PC-3 (cell line): ENCODE data around the gene RNF5. TPM values are rescaled to one million over a fixed set of nuclear protein-coding genes. Genes with fewer than 3 reads are reported as not detected.

Source experiments
- ATAC-seq: fragments of 200-7000 bp; cut with Tn5 transposase; 2 replicates; pipeline ENCODE4 v1.9.1; 2020; ENCODE audit warnings: mild to moderate bottlenecking, moderate library complexity
- BruUV-seq: library from RNA; stranded (reverse); fragments of 400-500 nt; replicated peaks from 2 replicates; lab custom pipeline; 2021; lab: Mats Ljungman, UMichigan
- CTCF ChIA-PET: fragments of 300-600 bp; sonication (Branson Sonifier 250); formaldehyde crosslinking; loops from one replicate; lab custom pipeline; 2022; ENCODE audit warnings: antibody characterized with exemption; lab: Charles Lee
- POLR2A ChIA-PET: fragments of 300-600 bp; sonication (Branson Sonifier 250); formaldehyde crosslinking; loops from one replicate; lab custom pipeline; 2022; ENCODE audit warnings: antibody characterized with exemption; ENCODE audit not compliant: unreplicated experiment; lab: Charles Lee
- DNase-seq: peaks from one replicate; pipeline ENCODE4 v3.0.0-alpha.2; 2015
- H2AFZ ChIP-seq: fragments of 300-600 bp; sonication (generic); 2 replicates; pipeline ENCODE4 v1.6.0; 2016; ENCODE audit warnings: antibody characterized with exemption, low read length
- H3F3A ChIP-seq: fragments of 300-600 bp; sonication (generic); one replicate; pipeline ENCODE4 v1.6.0; 2017; ENCODE audit warnings: antibody characterized with exemption, low read length, control low read depth, mild to moderate bottlenecking; ENCODE audit not compliant: unreplicated experiment
- H3K27ac ChIP-seq: fragments of 300-600 bp; sonication (generic); 2 replicates; pipeline ENCODE4 v1.5.1; 2016; ENCODE audit warnings: mild to moderate bottlenecking, low read length
- H3K27me3 ChIP-seq: fragments of 300-600 bp; sonication (generic); 2 replicates; pipeline ENCODE4 v1.6.1; 2016; ENCODE audit warnings: low read length, mixed read lengths
- H3K36me3 ChIP-seq: fragments of 300-600 bp; sonication (generic); 2 replicates; pipeline ENCODE4 v1.6.1; 2016; ENCODE audit warnings: low read depth, mixed run types, low read length, mixed read lengths
- H3K4me1 ChIP-seq: fragments of 300-600 bp; sonication (generic); 2 replicates; pipeline ENCODE4 v1.5.1; 2016; ENCODE audit warnings: low read length; ENCODE audit not compliant: insufficient read depth
- H3K4me2 ChIP-seq: fragments of 300-600 bp; sonication (generic); 2 replicates; pipeline ENCODE4 v1.6.0; 2016; ENCODE audit warnings: low read length
- H3K4me3 ChIP-seq: fragments of 300-600 bp; sonication (generic); 2 replicates; pipeline ENCODE4 v1.5.1; 2016; ENCODE audit warnings: mild to moderate bottlenecking, low read length, mixed read lengths
- H3K79me2 ChIP-seq: fragments of 300-600 bp; sonication (generic); 2 replicates; pipeline ENCODE4 v1.6.1; 2017; ENCODE audit warnings: low read length, mixed read lengths
- H3K9ac ChIP-seq: fragments of 300-600 bp; sonication (generic); 2 replicates; pipeline ENCODE4 v1.6.0; 2016; ENCODE audit warnings: mild to moderate bottlenecking, low read length
- H3K9me2 ChIP-seq: fragments of 300-600 bp; sonication (generic); replicated peaks from 2 replicates; pipeline ENCODE4 v1.6.1; 2016; ENCODE audit warnings: mixed run types, low read length, mixed read lengths
- H3K9me3 ChIP-seq: fragments of 300-600 bp; sonication (generic); 2 replicates; pipeline ENCODE4 v1.6.1; 2016; ENCODE audit warnings: low read length, mixed read lengths
- H4K20me1 ChIP-seq: fragments of 300-600 bp; sonication (generic); 2 replicates; pipeline ENCODE4 v1.6.1; 2016; ENCODE audit warnings: low read length, mixed read lengths
- CTCF ChIP-seq: fragments of 300-600 bp; sonication (generic); conservative IDR thresholded peaks from 2 replicates; pipeline ENCODE4 v1.5.1; 2017; ENCODE audit warnings: antibody characterized with exemption, low read depth, mild to moderate bottlenecking, low read length
- EZH2 ChIP-seq: fragments of 300-600 bp; sonication (generic); IDR thresholded peaks from one replicate; pipeline ENCODE4 v1.6.1; 2017; ENCODE audit warnings: antibody characterized with exemption, mild to moderate bottlenecking, low read length; ENCODE audit not compliant: unreplicated experiment
- EZH2phosphoT487 ChIP-seq: fragments of 300-600 bp; sonication (generic); IDR thresholded peaks from 2 replicates; pipeline ENCODE4 v1.6.1; 2018; ENCODE audit warnings: mild to moderate bottlenecking, antibody characterized with exemption, low read length, borderline replicate concordance
- intact Hi-C: fragments of 100-400 bp; cut with micrococcal nuclease; formaldehyde crosslinking; loops from 2 replicates; pipeline ENCODE4 v1.9.0; 2023
- total RNA-seq: library from RNA; depleted of rRNA; stranded (reverse); fragments of >200 nt; gene quantifications from 2 replicates; pipeline ENCODE4 v1.2.3, GENCODE V29; 2014

Gene RNF5
- total RNA-seq, 1 experiment from 2014 or later = 69.0 TPM

- no TSS peak for BruUV-seq
- no peak for TF ChIP-seq CTCF
- no peak for TF ChIP-seq EZH2phosphoT487
- TF ChIP-seq EZH2 = no peak
- H4K20me1 ChIP-seq = no peaks in the 10 kb centered on the region
- CTCF ChIA-PET = no interaction called here
- H3K79me2 ChIP-seq = peaks cover 11% of the 10 kb centered on the region
- no peak overlapping the region for H2AFZ ChIP-seq
- H3F3A ChIP-seq = no peaks in the 10 kb centered on the region
- H3K27me3 ChIP-seq = no peaks in the 10 kb centered on the region
- no peaks in the 10 kb centered on the region for H3K9me3 ChIP-seq
- no peaks in the 10 kb centered on the region for H3K36me3 ChIP-seq
- no peak overlapping the region for H3K9ac ChIP-seq
- POLR2A ChIA-PET = no interaction called here
- intact Hi-C loops = no loop called here
- no peak overlapping the region for H3K4me2 ChIP-seq
- H3K4me1 ChIP-seq = peaks cover 6% of the 10 kb centered on the region
- no peak overlapping the region for H3K27ac ChIP-seq
- ATAC-seq (no peak), DNase-seq (no peak)
- H3K4me3 ChIP-seq = no peak overlapping the region
- H3K9me2 ChIP-seq = no peaks in the 10 kb centered on the region
These were observed 44.4 kb upstream of the RNF5 start for GRCh38 chr6:32133786-32134185.

- Histone ChIP-seq H3K9me3 (no peaks in the 10 kb centered on the region), H3K79me2 (no peaks in the 10 kb centered on the region), H2AFZ (no peak overlapping the region), H3K9ac (no peak overlapping the region), H3K9me2 (no peaks in the 10 kb centered on the region), H3K27me3 (no peaks in the 10 kb centered on the region), H3K4me3 (no peak overlapping the region), H3K27ac (no peak overlapping the region), H4K20me1 (no peaks in the 10 kb centered on the region), H3K4me1 (no peaks in the 10 kb centered on the region), H3F3A (no peaks in the 10 kb centered on the region), H3K4me2 (no peak overlapping the region), H3K36me3 (no peaks in the 10 kb centered on the region)
- BruUV-seq = no TSS peak
- ATAC-seq (no peak), DNase-seq (no peak)
- ChIA-PET CTCF (no interaction called here), POLR2A (no interaction called here)
- TF ChIP-seq EZH2phosphoT487 (no peak), CTCF (no peak), EZH2 (no peak)
- intact Hi-C loops = no loop called here
These were observed 40.8 kb upstream of the RNF5 start for GRCh38 chr6:32137454-32137853.

GRCh38 chr6:32139590-32139989 lies 38.6 kb upstream of the RNF5 start:
- Histone ChIP-seq H3K4me1 (no peaks in the 10 kb centered on the region), H3K9me2 (no peaks in the 10 kb centered on the region), H3F3A (no peaks in the 10 kb centered on the region), H3K9ac (no peak overlapping the region), H4K20me1 (no peaks in the 10 kb centered on the region), H3K27ac (no peak overlapping the region), H3K27me3 (no peaks in the 10 kb centered on the region), H3K4me3 (no peak overlapping the region), H3K4me2 (no peak overlapping the region), H3K79me2 (no peaks in the 10 kb centered on the region), H3K9me3 (no peaks in the 10 kb centered on the region), H3K36me3 (no peaks in the 10 kb centered on the region), H2AFZ (no peak overlapping the region)
- ChIA-PET CTCF (no interaction called here), POLR2A (no interaction called here)
- TF ChIP-seq CTCF = no peak
- TF ChIP-seq EZH2phosphoT487 = no peak
- no peak for TF ChIP-seq EZH2
- DNase-seq = no peak
- no peak for ATAC-seq
- BruUV-seq = no TSS peak
- intact Hi-C loops = no loop called here
